Epithelial cell of proximal tubule (primary cell): ENCODE data around the gene PEAK3. TPM values are rescaled to one million over a fixed set of nuclear protein-coding genes. Genes with fewer than 3 reads are reported as not detected.

ENCODE experiments used
- DNase-seq: peaks from one replicate; pipeline ENCODE4 v3.0.0-alpha.2; 2011; ENCODE audit warnings: low read depth
- H3K4me3 ChIP-seq: 2 replicates; pipeline ENCODE4 v1.5.1; 2011; ENCODE audit warnings: low read depth, mild to moderate bottlenecking, low read length
- total RNA-seq: library from RNA; depleted of rRNA; stranded (reverse); fragments of >200 nt; gene quantifications from 2 replicates; pipeline ENCODE4 v1.2.3, GENCODE V29; 2015
- TF ChIP-seq, protein P1 (sequence below): conservative IDR thresholded peaks from 2 replicates; pipeline ENCODE4 v1.5.1; 2012; ENCODE audit warnings: low read depth, mild to moderate bottlenecking, low read length

PEAK3 gene
- total RNA-seq, 1 donor from 2014 or later = not detected

DNA sequence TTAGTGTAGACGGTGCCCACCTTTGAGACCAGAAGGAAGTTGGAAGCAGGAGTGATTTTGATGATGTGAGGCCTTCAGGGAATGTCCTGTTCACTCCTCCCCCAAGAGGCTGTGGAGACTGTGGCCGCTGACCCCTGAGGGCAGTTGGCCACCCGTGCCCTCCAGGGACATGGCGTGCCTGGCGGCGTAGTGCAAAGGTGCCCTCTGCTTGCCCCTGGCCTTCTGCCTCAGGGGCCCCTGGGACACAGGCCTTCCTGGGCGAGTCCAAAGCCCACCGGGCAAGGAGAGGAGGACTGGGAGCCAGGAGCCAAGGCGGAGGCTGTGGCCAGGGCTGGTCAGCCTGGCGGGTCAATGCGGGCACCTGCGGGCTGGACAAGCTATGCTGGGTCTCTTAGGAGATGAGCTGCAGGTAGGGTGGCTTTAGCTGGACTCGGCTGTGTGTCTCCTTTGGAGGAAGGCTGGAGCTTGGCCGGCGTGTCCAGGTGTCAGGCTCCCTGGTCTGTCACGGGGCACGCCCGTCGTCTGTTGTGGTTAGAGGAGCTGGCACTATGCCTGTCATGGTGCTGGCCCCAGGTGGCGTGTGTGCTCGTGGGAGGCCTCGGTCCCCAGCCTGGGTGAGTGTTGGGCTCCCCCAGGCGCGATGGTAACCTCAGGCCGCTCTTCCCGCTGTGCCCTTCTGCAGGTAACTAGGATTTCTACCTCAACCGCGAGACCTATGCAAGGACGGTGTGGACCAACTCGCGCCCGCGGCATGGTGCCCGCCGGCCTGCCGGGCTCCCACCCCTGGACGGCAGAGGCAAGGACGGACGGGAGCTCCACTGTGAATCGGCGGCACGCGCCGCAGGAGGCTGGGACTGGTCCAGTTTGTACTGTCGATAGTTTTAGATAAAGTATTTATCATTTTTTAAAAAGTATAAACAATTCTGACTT lies 52.6 kb downstream of the PEAK3 start:
- no peak overlapping the region for H3K4me3 ChIP-seq
- TF ChIP-seq, protein P1, sequence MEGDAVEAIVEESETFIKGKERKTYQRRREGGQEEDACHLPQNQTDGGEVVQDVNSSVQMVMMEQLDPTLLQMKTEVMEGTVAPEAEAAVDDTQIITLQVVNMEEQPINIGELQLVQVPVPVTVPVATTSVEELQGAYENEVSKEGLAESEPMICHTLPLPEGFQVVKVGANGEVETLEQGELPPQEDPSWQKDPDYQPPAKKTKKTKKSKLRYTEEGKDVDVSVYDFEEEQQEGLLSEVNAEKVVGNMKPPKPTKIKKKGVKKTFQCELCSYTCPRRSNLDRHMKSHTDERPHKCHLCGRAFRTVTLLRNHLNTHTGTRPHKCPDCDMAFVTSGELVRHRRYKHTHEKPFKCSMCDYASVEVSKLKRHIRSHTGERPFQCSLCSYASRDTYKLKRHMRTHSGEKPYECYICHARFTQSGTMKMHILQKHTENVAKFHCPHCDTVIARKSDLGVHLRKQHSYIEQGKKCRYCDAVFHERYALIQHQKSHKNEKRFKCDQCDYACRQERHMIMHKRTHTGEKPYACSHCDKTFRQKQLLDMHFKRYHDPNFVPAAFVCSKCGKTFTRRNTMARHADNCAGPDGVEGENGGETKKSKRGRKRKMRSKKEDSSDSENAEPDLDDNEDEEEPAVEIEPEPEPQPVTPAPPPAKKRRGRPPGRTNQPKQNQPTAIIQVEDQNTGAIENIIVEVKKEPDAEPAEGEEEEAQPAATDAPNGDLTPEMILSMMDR = no peak
- no peak for DNase-seq

DNA sequence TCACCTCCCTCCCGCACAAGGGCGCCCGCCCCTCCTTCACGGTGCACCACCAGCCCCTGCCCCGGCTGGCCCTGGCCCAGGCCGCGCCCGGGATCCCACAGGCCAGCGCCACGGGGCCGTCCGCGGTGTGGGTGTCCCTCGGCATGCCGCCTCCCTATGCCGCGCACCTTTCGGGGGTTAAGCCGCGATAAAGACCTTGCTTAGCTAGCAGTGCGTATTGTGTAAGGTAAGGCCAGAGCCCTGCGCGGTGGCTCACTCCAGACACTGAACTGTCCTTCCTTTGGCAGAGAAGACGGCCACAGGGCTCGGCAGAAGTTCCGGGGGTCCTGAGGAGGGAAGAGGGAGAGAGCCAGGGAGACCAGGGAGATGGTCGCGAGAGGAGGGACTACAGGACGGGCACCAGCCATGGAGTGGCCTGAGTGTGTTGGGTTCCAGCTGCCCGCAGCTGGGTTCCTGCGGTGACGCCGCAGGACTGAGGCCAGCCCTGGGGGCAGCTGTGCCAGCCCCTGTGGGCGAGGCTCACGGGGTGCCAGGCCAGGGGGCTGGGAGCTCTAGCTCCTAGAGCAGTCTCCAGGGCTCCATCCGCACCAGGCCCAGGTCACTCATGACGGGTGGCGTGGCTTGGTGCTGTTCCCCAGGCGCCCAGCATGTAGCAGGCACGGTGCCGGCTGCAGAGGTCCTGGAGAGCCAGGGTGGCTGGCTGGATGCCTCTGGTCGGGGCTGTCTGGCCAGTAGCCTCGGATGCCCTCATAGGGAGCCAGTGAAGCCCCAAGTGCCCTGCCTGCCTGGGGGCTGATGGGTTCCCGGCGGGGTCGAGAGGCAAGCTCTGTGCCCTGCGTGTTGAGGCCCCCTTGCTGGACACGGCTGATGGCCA lies 53.6 kb downstream of the PEAK3 start:
- no peak for DNase-seq
- TF ChIP-seq, protein P1 = no peak
- H3K4me3 ChIP-seq = no peak overlapping the region

DNA sequence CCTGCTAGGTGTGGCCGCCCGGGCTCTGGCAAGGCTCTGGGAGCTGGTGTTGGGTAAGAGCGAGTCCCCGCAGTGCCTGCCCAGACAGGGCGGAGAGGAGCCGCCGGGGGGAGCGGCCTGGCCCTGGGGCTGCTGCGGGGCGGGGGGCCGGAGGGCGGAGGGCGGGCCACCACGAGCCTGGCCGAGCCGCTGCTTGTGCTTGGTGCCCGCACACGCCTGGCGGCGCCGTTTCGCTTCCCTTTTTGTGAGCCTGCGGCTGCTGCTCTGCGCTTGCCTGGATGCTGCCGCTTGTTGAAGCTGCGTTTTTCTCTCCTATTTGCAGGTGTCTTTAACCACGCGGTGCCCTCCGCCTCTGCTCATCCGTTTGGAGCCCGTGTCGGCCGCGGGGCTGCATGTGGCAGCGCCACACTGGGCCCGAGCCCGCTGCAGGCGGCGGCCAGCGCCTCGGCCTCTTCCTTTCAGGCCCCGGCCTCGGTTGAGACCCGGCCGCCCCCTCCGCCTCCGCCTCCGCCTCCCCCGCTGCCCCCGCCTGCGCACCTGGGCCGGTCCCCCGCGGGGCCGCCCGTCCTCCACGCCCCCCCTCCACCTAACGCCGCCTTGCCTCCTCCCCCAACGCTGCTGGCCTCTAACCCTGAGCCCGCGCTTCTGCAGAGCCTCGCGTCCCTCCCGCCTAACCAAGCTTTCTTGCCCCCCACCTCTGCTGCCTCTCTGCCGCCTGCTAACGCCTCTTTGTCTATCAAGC lies 54.4 kb downstream of the PEAK3 start:
- no peak overlapping the region for H3K4me3 ChIP-seq
- TF ChIP-seq, protein P1 = no peak
- DNase-seq = no peak

DNA sequence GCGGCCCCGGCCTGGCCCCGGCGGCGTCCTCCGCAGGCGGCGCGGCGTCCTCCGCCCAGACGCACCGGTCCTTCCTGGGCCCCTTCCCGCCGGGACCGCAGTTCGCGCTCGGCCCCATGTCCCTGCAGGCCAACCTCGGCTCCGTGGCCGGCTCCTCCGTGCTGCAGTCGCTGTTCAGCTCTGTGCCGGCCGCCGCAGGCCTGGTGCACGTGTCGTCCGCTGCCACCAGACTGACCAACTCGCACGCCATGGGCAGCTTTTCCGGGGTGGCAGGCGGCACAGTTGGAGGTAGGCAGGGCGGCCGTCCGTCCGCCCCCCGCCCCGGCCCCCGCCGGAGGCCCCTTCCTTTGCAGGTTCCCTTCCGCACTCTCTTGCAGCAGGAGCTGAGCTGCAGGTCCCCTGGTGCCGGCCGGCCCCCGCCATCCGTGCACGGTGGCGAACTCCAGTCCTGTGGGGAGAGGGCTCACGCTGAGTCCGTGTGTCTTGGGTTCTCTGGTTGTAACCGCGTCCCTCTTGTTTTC lies 55.1 kb downstream of the PEAK3 start:
- no peak overlapping the region for H3K4me3 ChIP-seq
- no peak for DNase-seq
- TF ChIP-seq, protein P1 = no peak

DNA sequence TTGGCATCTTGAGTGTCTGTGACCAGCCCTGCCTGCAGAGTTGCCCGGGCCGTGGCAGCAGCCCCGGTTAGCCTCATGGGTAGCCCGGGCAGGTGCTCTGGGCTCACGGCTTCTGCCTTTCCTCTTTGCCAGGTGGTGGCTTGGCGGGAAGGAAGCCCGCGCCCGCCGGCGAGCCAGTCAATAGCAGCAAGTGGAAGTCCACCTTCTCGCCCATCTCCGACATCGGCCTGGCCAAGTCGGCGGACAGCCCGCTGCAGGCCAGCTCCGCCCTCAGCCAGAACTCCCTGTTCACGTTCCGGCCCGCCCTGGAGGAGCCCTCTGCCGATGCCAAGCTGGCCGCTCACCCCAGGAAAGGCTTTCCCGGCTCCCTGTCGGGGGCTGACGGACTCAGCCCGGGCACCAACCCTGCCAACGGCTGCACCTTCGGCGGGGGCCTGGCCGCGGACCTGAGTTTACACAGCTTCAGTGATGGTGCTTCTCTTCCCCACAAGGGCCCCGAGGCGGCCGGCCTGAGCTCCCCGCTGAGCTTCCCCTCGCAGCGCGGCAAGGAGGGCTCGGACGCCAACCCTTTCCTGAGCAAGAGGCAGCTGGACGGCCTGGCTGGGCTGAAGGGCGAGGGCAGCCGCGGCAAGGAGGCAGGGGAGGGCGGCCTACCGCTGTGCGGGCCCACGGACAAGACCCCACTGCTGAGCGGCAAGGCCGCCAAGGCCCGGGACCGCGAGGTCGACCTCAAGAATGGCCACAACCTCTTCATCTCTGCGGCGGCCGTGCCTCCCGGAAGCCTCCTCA lies 55.7 kb downstream of the PEAK3 start:
- no peak overlapping the region for H3K4me3 ChIP-seq
- DNase-seq = no peak
- TF ChIP-seq, protein P1 = no peak
